CD4-positive, alpha-beta T cell (primary cell): ENCODE data around the gene BSND. TPM values are rescaled to one million over a fixed set of nuclear protein-coding genes. Genes with fewer than 3 reads are reported as not detected.

Experiments
- ATAC-seq: fragments of 200-7000 bp; cut with Tn5 transposase; one replicate; pipeline ENCODE4 v1.10.0; 2022; ENCODE audit warnings: mild to moderate bottlenecking; ENCODE audit not compliant: poor library complexity
- CTCF ChIA-PET: fragments of 350-600 bp; sonication (Branson Sonifier 250); formaldehyde crosslinking; loops from one replicate; lab custom pipeline; 2021; ENCODE audit warnings: antibody characterized with exemption, inconsistent platforms; lab: Charles Lee
- POLR2A ChIA-PET: fragments of 350-600 bp; sonication (Branson Sonifier 250); formaldehyde crosslinking; loops from one replicate; lab custom pipeline; 2021; ENCODE audit warnings: antibody characterized with exemption, inconsistent platforms; lab: Charles Lee
- DNase-seq, 14 experiments: peaks; one replicate each; pipeline ENCODE4 v3.0.0-alpha.2; 2013 to 2020; ENCODE audit warnings: mixed read lengths in 2 of 14
- H3K27ac ChIP-seq, 2 donors: one replicate each; pipeline versions ENCODE4 v1.5.1 to v1.7.0; 2013; ENCODE audit warnings: low read length in 2 of 2, low read depth in 1 of 2, mild to moderate bottlenecking in 1 of 2
- H3K27me3 ChIP-seq, 2 experiments: 1 replicate in 1 of 2; 2 replicates in 1 of 2; pipeline versions ENCODE4 v1.6.1 to v1.7.0; 2013; ENCODE audit warnings: low read length in 2 of 2, control low read depth in 1 of 2, mild to moderate bottlenecking in 1 of 2, moderate library complexity in 1 of 2; ENCODE audit not compliant: insufficient read depth in 2 of 2, control insufficient read depth in 1 of 2
- H3K36me3 ChIP-seq: one replicate; pipeline ENCODE4 v1.6.1; 2013; ENCODE audit warnings: low read length, control low read depth; ENCODE audit not compliant: insufficient read depth
- H3K4me1 ChIP-seq: one replicate; pipeline ENCODE4 v1.6.1; 2013; ENCODE audit warnings: low read length, control low read depth; ENCODE audit not compliant: insufficient read depth
- H3K4me3 ChIP-seq: one replicate; pipeline ENCODE4 v1.5.1; 2013; ENCODE audit warnings: mild to moderate bottlenecking, low read length, moderate library complexity
- H3K9me3 ChIP-seq, 2 experiments: 1 replicate in 1 of 2; 2 replicates in 1 of 2; pipeline versions ENCODE4 v1.6.1 to v1.7.0; 2013; ENCODE audit warnings: low read length in 2 of 2, mild to moderate bottlenecking in 2 of 2, control low read depth in 1 of 2, moderate library complexity in 1 of 2; ENCODE audit not compliant: control insufficient read depth in 1 of 2, insufficient read depth in 1 of 2
- H3K27ac Mint-ChIP-seq: one replicate; pipeline ENCODE4 v1.8.0; 2020; ENCODE audit warnings: mixed read lengths
- H3K27me3 Mint-ChIP-seq: one replicate; pipeline ENCODE4 v1.8.0; 2021; ENCODE audit warnings: mixed read lengths
- H3K36me3 Mint-ChIP-seq: one replicate; pipeline ENCODE4 v1.8.0; 2021; ENCODE audit warnings: low read depth, mixed read lengths
- H3K4me1 Mint-ChIP-seq: one replicate; pipeline ENCODE4 v1.8.0; 2021; ENCODE audit warnings: low read depth, mixed read lengths
- H3K4me3 Mint-ChIP-seq: one replicate; pipeline ENCODE4 v1.8.0; 2020; ENCODE audit warnings: mild to moderate bottlenecking, mixed read lengths
- H3K9me3 Mint-ChIP-seq: one replicate; pipeline ENCODE4 v1.8.0; 2020; ENCODE audit warnings: mixed read lengths
- intact Hi-C, 2 experiments: fragments of 100-400 bp; cut with DNase I in 1 of 2; cut with micrococcal nuclease in 1 of 2; formaldehyde crosslinking; loops; one replicate each; pipeline versions ENCODE4 v1.15.1 to v1.9.0; 2023 to 2025; cut with DNase I, micrococcal nuclease
- total RNA-seq, 174 experiments: library from RNA in 2 of 174; stranded (reverse) in 2 of 174; gene quantifications; one replicate each; pipeline ENCODE4 v1.2.3 and lab custom pipeline; 2021 to 2026
- TF ChIP-seq, protein P1 (sequence below): fragments of 200-600 bp; IDR thresholded peaks from one replicate; pipeline ENCODE4 v1.8.0; 2022; ENCODE audit warnings: antibody characterized with exemption, mild to moderate bottlenecking

The BSND gene
- total RNA-seq, 2 experiments from 2014 or later: not detected

DNA sequence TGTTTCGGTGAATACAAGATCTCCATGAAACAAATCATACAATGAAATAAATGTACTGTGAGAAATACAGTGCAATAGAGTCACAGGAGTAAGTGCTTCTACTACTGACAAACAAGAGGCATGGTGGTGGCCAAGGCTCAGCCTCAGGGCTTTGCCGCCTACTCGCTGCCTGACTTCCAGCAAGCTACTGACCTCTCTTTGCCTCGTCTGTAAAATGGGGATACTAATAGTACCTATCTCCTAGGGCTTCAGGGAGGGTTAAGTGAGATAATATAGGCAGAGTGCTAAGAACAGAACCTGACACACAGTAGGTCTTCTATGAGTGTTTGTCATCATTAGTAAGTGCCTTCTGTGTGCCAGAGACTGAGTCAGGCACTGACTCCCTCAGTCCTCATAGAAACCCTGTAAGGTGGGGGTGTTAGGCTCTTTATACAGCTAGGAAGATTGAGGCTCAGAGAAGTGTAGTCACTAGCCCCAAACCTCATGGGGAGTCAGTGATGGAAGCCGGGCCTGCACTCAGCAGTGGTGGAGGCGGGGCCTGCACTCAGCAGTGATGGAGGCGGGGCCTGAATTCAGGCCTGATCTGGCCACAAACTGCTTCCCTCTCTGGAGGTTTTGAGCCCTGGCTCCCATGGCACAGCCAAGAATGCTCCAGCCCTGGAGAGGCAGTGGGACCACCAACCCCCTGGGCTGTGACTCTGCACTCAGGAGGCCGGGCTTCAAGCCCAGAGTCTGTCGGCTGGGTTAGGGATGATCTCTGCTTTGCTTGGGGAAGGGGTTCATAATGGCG, 6.8 kb downstream of the BSND start:
- no peaks in the 10 kb centered on the region for H3K4me1 ChIP-seq
- Mint-ChIP-seq H3K9me3 (no peaks in the 10 kb centered on the region), H3K36me3 (no peaks in the 10 kb centered on the region), H3K27ac (no peak overlapping the region), H3K4me1 (no peaks in the 10 kb centered on the region), H3K4me3 (no peak overlapping the region), H3K27me3 (no peaks in the 10 kb centered on the region)
- CTCF ChIA-PET: no interaction called here
- H3K27ac ChIP-seq: no peak overlapping the region
- no peaks in the 10 kb centered on the region for H3K9me3 ChIP-seq
- ATAC-seq (no peak), DNase-seq (no peak)
- peaks cover 0 to 5% of the 10 kb centered on the region in 2 experiments for H3K27me3 ChIP-seq
- no peak overlapping the region for H3K4me3 ChIP-seq
- TF ChIP-seq, protein P1, sequence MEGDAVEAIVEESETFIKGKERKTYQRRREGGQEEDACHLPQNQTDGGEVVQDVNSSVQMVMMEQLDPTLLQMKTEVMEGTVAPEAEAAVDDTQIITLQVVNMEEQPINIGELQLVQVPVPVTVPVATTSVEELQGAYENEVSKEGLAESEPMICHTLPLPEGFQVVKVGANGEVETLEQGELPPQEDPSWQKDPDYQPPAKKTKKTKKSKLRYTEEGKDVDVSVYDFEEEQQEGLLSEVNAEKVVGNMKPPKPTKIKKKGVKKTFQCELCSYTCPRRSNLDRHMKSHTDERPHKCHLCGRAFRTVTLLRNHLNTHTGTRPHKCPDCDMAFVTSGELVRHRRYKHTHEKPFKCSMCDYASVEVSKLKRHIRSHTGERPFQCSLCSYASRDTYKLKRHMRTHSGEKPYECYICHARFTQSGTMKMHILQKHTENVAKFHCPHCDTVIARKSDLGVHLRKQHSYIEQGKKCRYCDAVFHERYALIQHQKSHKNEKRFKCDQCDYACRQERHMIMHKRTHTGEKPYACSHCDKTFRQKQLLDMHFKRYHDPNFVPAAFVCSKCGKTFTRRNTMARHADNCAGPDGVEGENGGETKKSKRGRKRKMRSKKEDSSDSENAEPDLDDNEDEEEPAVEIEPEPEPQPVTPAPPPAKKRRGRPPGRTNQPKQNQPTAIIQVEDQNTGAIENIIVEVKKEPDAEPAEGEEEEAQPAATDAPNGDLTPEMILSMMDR: no peak
- POLR2A ChIA-PET: no interaction called here
- H3K36me3 ChIP-seq: no peaks in the 10 kb centered on the region
- intact Hi-C loops: no loop called here

DNA sequence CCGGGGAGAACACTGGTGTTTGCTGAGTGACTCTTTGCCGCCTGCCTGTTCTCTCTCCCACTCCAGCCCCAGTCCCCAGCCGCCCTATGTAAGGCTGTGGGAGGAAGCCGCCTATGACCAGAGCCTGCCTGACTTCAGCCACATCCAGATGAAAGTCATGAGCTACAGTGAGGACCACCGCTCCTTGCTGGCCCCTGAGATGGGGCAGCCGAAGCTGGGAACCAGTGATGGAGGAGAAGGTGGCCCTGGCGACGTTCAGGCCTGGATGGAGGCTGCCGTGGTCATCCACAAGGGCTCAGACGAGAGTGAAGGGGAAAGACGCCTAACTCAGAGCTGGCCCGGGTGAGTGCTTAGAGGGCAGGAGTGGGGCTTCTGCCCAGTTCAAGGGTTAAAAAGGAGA, 8.2 kb downstream of the BSND start:
- Histone ChIP-seq H3K9me3 (no peaks in the 10 kb centered on the region), H3K36me3 (no peaks in the 10 kb centered on the region), H3K27me3 (no peaks in the 10 kb centered on the region), H3K4me3 (no peak overlapping the region), H3K4me1 (no peaks in the 10 kb centered on the region), H3K27ac (no peak overlapping the region)
- TF ChIP-seq, protein P1: no peak
- Mint-ChIP-seq H3K36me3 (no peaks in the 10 kb centered on the region), H3K9me3 (no peaks in the 10 kb centered on the region), H3K27me3 (no peaks in the 10 kb centered on the region), H3K4me3 (no peak overlapping the region), H3K4me1 (no peaks in the 10 kb centered on the region), H3K27ac (no peak overlapping the region)
- ChIA-PET CTCF (no interaction called here), POLR2A (no interaction called here)
- no peak for DNase-seq
- no peak for ATAC-seq
- intact Hi-C loops: no loop called here

DNA sequence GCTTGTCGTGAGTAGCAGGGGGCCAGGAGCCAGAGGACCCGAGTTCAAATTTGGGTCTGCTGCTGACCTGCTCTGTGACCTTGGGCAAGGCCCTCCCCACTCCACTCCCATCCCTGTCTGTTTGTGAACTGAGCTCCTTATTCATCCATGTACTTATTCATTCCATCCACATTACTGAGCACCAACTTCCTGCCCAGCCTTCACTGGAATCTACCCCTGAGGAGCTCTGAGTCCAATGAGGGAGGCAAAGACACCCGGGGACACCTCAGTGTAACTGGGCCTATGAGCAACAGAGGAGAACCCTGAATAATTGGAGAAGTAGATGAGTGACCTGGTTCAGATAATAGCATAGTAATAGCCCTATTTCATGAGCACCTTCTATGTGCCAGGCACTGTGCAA, 8.9 kb downstream of the BSND start:
- no peak overlapping the region for H3K4me3 ChIP-seq
- H3K9me3 Mint-ChIP-seq: no peaks in the 10 kb centered on the region
- no peaks in the 10 kb centered on the region for H3K27me3 Mint-ChIP-seq
- ChIA-PET POLR2A (no interaction called here), CTCF (no interaction called here)
- H3K9me3 ChIP-seq: no peaks in the 10 kb centered on the region
- no peak overlapping the region for H3K4me3 Mint-ChIP-seq
- ATAC-seq (no peak), DNase-seq (no peak)
- H3K36me3 ChIP-seq: no peaks in the 10 kb centered on the region
- no peak overlapping the region for H3K27ac ChIP-seq
- H3K27me3 ChIP-seq: no peaks in the 10 kb centered on the region
- H3K4me1 Mint-ChIP-seq: no peaks in the 10 kb centered on the region
- H3K4me1 ChIP-seq: no peaks in the 10 kb centered on the region
- no peaks in the 10 kb centered on the region for H3K36me3 Mint-ChIP-seq
- H3K27ac Mint-ChIP-seq: no peak overlapping the region
- TF ChIP-seq, protein P1: no peak
- intact Hi-C loops: no loop called here
